Activated T-helper 1 cell treated with Interleukin-2 at 50 U/mL for 16 hours (primary cell): ENCODE measurements around the gene DNPEP.

Experiments used
- DNase-seq: peaks from one replicate; pipeline ENCODE4 v3.0.0-alpha.2; 2020; ENCODE audit warnings: low read depth

The DNPEP gene

DNA sequence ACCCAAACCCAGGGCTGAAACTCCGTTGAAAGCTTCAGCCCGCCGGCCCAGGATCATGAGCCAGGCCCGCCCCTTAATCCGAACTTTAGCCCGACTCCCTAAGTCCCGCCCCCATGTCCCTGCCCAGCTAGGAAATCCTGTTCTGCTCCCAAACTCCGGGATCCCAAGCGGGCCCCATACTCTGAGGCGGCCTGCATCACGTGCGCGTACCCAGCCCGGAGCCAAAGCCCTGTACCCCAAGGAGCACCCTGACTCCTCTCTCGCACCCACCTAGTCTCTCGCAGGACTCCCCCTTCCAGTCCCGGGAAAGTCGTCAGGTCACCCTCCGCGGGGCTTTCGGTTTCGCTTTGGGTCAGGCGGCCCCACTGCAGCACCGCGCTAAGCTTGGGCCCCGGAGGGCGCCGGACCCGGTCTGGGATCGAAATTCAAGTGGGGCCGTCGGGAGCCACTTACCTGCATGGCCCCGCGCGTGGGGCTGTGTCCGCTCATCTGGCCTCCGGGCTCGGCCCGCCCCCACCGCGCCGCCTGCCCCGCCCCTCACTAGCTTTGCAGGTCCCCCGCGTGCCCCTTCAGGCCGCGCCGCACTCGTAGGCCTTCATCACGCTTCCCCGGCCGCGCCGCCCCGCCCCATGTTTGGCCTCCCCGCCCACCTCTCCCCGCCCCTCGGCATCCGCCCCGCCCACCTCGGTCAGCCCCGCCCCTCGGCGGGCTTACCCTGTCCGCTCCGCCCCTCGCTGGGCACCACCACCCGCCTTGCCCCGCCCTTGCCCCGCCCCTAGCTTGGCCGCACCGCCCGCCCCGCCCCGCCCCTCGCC is at the start of gene DNPEP:
DNPEP (minus strand) TSS at position 607 of the 815 bp plus-strand sequence; CDS start at position 489, 118 bp downstream.
- DNase-seq: peak; percentile 94

DNA sequence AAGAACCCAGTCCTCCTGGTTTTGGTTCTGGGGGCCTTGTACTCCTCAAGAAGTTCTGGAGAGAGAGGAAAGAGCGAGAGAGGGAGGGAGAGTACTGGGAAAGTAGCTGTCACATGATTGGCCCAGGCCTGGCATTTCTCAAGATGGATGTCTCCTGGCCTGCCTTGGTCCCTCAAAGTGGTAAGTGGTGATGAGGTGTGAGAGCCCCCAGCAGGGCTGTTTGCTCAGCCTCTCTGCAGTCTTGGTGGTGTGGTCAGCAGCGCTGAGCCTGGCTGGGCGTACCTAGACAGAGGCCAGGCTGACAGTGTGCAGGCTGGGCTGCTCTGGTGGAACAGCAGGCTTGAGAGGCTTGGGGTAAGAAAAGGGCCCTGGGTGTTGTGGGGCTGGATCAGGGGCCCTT is 49.4 kb upstream of the DNPEP start:
- DNase-seq: no peak

- DNase-seq: no peak
Measured at GRCh38 chr2:219436491-219436890, 48.8 kb upstream of the DNPEP start.

DNA sequence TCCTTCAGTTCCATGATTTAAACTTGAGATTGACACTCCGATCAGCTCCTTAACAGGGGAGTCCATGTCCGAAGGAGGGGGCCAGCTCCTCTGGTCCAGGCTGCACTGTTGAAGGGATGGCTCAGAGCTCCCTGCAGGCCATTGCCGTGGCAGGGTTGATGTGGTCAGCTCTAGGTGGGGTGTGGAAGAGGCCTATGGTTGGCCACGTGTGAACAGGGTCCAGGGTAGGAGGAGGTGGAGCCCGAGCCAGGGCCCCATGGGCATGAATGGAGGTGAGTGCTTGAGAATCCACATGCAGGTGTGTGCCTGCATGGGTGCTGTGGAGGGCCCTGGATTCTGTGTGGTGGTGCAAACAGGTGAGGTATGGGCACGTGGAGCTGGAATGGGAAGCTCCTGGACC is 48.0 kb upstream of the DNPEP start:
- no peak for DNase-seq

DNA sequence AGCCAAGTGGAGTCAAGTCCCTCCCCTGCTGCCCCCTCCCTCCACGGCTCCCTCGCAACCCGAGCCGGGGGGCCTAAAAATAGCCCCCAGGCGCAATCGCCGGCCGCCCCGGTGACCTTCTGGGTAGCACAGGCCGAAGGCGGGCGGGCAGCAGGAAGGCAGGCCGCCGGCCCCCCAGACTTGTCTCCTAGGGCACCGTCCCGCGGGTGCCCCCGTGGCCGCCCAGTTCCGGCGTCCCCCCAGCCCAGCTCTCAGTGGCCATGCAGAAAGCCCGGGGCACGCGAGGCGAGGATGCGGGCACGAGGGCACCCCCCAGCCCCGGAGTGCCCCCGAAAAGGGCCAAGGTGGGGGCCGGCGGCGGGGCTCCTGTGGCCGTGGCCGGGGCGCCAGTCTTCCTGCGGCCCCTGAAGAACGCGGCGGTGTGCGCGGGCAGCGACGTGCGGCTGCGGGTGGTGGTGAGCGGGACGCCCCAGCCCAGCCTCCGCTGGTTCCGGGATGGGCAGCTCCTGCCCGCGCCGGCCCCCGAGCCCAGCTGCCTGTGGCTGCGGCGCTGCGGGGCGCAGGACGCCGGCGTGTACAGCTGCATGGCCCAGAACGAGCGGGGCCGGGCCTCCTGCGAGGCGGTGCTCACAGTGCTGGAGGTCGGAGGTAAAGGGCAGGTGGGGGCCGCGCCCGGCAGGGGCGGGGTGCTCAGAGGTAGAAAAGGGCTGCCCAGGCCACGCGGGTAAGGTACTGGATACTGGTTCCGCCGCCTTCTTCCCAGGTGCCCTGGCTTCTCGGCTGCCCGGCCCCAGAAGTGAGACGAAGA is 47.2 kb upstream of the DNPEP start, which contains the start of gene SPEG:
SPEG (plus strand) TSS at position 126 of the 808 bp plus-strand sequence; CDS start at position 261, 135 bp downstream.
- DNase-seq: no peak

GRCh38 chr2:219434468-219434717 is 46.7 kb upstream of the DNPEP start:
- no peak for DNase-seq

- DNase-seq: no peak
Measured at GRCh38 chr2:219433666-219434467, 46.2 kb upstream of the DNPEP start.

- DNase-seq: no peak
Measured at GRCh38 chr2:219430633-219431615, 43.2 kb upstream of the DNPEP start.

- DNase-seq: no peak
Measured at GRCh38 chr2:219429958-219430606, 42.4 kb upstream of the DNPEP start.

DNA sequence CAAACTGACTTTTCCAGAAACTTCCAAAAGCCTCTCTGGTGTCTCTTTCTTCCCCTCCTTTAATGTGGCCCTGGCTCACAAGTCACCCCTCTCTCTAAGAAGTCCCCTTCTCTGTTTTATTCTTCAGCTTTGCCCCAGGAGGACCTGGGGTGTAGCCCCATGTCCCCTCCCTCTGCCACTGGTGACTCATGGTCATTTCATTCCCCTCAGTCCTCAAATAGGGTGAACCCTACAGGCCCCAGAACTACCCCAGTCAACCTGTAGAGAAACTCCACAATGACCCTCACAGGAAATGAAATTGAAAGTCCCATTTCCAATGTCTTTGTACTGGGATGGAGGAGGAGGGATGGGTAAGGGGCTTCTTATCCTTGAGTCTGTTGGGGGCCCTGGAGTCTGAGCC is 40.8 kb upstream of the DNPEP start:
- no peak for DNase-seq

DNA sequence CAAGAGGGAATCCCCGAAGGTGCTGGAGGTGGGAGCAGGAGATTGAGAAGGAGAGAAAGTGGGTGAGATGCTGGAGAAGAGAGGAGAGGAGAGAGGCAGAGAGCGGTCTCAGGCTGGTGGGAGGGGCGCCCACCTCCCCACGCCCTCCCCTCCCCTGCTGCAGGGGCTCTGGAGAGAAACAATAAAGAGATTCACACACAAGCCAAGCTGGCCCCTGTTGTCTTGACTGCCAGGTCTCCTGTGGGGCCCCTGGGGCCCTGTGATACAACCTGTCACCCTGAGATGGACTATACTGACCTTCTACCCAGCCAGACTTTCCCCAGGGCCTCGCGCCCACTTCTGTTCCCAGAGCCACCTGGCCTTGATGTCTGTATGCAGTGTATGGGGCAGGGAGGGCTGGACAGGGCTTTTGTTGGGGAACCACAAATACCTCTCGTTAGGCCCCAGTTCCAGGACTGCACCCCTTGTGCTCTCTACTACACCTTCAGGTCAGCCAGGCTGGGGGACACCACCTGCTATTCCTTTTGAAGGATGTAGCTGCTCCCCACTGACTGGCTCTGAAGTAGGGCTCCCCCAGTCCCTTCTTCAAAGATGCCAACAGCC is 38.9 kb upstream of the DNPEP start:
- no peak for DNase-seq

GRCh38 chr2:219426068-219426443 is 38.3 kb upstream of the DNPEP start:
- no peak for DNase-seq

GRCh38 chr2:219425238-219426067 is 37.7 kb upstream of the DNPEP start:
- no peak for DNase-seq

DNA sequence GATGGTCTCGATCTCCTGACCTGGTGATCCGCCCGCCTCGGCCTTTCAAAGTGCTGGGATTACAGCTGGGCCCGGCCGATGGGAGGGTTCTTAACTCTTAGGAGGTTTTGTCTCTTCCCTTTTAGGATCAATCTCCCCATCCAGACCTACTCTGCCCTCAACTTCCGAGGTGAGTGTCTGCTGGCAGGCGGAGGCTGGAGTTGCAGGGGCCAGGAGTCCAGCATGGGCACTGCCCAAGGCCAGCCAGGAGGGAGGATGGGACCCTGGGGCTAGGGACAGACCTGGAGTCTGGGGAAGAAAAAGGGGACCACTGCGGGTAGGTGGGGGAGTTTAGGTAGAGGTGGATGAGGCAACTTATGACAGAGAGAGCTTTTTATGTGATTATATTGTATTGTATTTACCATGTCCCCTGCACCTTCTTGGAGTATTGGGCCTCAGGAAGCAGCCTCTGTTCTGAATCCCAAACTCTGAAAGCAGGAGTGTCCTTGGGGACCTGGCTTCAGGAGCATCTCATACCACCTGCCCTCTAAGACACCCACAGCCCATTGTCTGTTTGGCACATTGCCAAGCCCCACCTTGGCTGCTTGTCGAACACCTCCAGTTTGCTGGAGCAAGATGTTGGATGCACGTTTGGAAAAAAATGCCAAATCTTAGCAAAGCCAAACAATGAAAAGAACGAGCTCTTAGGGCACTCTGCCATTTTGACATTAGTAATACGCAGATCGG is 36.1 kb upstream of the DNPEP start:
- no peak for DNase-seq

DNA sequence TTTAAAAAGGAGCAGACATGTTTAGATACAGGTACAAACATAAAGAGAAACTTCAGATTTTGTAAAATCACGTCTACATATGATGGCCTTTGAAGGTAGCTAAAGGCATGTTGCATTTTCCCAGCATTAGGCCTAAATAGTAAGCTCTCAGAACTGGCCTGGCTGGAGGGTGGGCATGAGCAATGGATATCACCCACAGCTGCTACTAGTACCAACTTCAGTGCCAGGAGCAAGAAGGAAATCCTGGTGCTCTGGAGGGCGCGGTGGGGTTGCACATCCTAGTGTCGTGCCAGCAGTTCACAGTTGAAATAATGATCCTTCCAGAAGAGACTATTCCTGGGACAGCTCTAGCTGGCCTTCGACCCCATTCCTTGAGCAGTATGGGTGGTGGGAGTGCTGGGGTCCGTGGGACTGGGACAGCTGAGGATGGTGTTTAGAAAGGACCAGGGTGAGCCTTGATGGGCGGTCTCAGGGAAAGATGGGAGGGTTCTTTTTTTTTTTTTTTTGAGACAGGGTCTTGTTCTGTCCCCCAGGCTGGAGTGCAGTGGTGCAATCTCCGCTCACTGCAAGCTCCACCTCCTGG is 35.3 kb upstream of the DNPEP start:
- no peak for DNase-seq

- DNase-seq: no peak
Measured at GRCh38 chr2:219421323-219421722, 33.6 kb upstream of the DNPEP start.

- no peak for DNase-seq
Measured at GRCh38 chr2:219420687-219421086, 33.0 kb upstream of the DNPEP start.
